Kidney (tissue), 14 donors: Measurements from ENCODE around the gene MAP3K13. TPM values are rescaled to one million over a fixed set of nuclear protein-coding genes. Genes with fewer than 3 reads are reported as not detected.

Source experiments
- DNase-seq, 5 donors: peaks; one replicate each; pipeline ENCODE4 v3.0.0-alpha.2; 2013 to 2020
- FAIRE-seq: peaks from 2 replicates; lab custom pipeline; 2012; peaks lifted over from hg19 to GRCh38; lab: Jason Lieb, UNC
- H3K27ac ChIP-seq, 2 donors: one replicate each; pipeline ENCODE4 v1.7.0; 2013; ENCODE audit warnings: low read depth in 2 of 2, low read length in 2 of 2, inconsistent platforms in 1 of 2
- H3K27me3 ChIP-seq: one replicate; pipeline ENCODE4 v1.7.1; 2013; ENCODE audit warnings: low read length, inconsistent platforms; ENCODE audit not compliant: control insufficient read depth, insufficient read depth
- H3K36me3 ChIP-seq, 3 donors: one replicate each; pipeline versions ENCODE4 v1.7.0 to v1.7.1; 2013; ENCODE audit warnings: low read length in 3 of 3, control low read depth in 1 of 3, inconsistent platforms in 1 of 3; ENCODE audit not compliant: insufficient read depth in 3 of 3, control insufficient read depth in 2 of 3
- H3K4me1 ChIP-seq, 3 donors: one replicate each; pipeline versions ENCODE4 v1.7.0 to v1.7.1; 2013; ENCODE audit warnings: low read length in 3 of 3, inconsistent platforms in 1 of 3, low read depth in 1 of 3; ENCODE audit not compliant: control insufficient read depth in 2 of 3, insufficient read depth in 2 of 3
- H3K4me3 ChIP-seq, 3 donors: one replicate each; pipeline versions ENCODE4 v1.7.0 to v1.8.1; 2013; ENCODE audit warnings: low read length in 3 of 3, control low read depth in 1 of 3, inconsistent platforms in 1 of 3
- H3K9ac ChIP-seq, 3 donors: one replicate each; pipeline versions ENCODE4 v1.7.0 to v1.7.1; 2013; ENCODE audit warnings: low read length in 3 of 3, control low read depth in 1 of 3, inconsistent platforms in 1 of 3
- H3K9me3 ChIP-seq, 3 donors: one replicate each; pipeline versions ENCODE4 v1.7.0 to v1.7.1; 2013; ENCODE audit warnings: low read length in 3 of 3, control low read depth in 1 of 3, inconsistent platforms in 1 of 3; ENCODE audit not compliant: control insufficient read depth in 2 of 3, insufficient read depth in 1 of 3
- intact Hi-C: fragments of 100-400 bp; cut with DNase I; formaldehyde crosslinking; loops from one replicate; pipeline ENCODE4 v1.11.1; 2022
- polyA plus RNA-seq: library from polyadenylated mRNA; stranded (reverse); fragments of 350-450 nt; fragmentation: Illumina TruSeq; extraction: RNeasy Lipid Tissue Mini Kit (QIAGEN cat#74804); gene quantifications from one replicate; pipeline ENCODE4 v1.2.3, GENCODE V29; 2014; ENCODE audit warnings: low read depth, low replicate concordance; ENCODE audit not compliant: insufficient read depth
- total RNA-seq: library from RNA; stranded (reverse); fragmentation: NEBNext Ultra II Directional; extraction: Animal tissue kit (Norgen Biotek cat#: 25700); gene quantifications from one replicate; pipeline ENCODE4 v1.2.1, GENCODE V29; 2021
- TF ChIP-seq, protein P1 (sequence below): IDR thresholded peaks from 3 replicates; pipeline ENCODE4 v1.5.1; 2012; ENCODE audit warnings: mild to moderate bottlenecking, moderate library complexity, borderline replicate concordance; ENCODE audit not compliant: insufficient read depth; ENCODE audit errors: extremely low read depth
- donor health status: control.
- donor health status: control.
- donor health status: control.
- donor health status: control.
- donor health status: control.
- donor health status: DM: yes; HTN: yes; CAD: no.
- donor health status: Normal renal cell carcinoma (clear cell type).

Gene MAP3K13
- total and polyA plus RNA-seq, 2 donors from 2014 or later: 33.0 to 44.1 TPM

DNA sequence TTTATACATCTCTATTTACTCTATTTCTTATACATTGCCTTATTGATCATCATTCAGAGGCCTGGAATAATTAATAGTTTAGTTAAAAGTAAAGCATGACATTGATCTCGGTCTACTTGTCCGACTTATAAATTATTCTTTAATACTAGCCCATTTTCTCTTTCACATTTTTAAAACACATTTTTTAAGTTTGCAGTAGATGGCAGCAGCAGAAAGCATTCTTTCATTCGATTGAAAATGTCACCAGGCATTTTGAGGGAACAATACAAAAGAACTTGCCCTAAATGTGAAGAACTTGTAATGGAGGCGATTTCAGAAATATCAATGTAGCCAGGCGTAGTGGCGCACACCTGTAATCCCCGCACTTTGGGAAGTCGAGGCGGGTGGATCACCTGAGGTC is 15.5 kb upstream of the MAP3K13 start:
- no peaks in the 10 kb centered on the region for H3K9me3 ChIP-seq
- no peaks in the 10 kb centered on the region for H3K27me3 ChIP-seq
- H3K36me3 ChIP-seq: no peaks in the 10 kb centered on the region
- DNase-seq (no peak), FAIRE-seq (no peak)
- TF ChIP-seq, protein P1, sequence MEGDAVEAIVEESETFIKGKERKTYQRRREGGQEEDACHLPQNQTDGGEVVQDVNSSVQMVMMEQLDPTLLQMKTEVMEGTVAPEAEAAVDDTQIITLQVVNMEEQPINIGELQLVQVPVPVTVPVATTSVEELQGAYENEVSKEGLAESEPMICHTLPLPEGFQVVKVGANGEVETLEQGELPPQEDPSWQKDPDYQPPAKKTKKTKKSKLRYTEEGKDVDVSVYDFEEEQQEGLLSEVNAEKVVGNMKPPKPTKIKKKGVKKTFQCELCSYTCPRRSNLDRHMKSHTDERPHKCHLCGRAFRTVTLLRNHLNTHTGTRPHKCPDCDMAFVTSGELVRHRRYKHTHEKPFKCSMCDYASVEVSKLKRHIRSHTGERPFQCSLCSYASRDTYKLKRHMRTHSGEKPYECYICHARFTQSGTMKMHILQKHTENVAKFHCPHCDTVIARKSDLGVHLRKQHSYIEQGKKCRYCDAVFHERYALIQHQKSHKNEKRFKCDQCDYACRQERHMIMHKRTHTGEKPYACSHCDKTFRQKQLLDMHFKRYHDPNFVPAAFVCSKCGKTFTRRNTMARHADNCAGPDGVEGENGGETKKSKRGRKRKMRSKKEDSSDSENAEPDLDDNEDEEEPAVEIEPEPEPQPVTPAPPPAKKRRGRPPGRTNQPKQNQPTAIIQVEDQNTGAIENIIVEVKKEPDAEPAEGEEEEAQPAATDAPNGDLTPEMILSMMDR: no peak
- H3K4me3 ChIP-seq: no peak overlapping the region
- H3K4me1 ChIP-seq: no peaks in the 10 kb centered on the region
- intact Hi-C loops: no loop called here
- H3K9ac ChIP-seq: no peak overlapping the region
- no peak overlapping the region for H3K27ac ChIP-seq

DNA sequence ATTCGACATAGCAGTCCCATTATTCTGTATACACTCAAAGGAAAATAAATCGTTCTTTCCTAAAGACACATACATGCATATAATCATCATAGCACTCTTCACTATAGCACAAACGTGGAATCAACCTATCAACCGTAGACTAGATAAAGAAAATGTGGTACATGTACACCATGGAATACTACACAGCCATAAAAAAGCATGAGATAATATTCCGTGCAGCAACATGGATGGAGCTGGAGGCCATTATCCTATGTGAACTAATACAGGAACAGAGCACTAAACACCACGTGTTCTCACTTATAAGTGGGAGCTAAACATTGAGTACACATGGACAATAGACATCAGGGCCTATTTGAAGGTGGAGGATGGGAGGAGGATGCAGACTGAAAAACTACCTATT is 12.1 kb upstream of the MAP3K13 start:
- Histone ChIP-seq H3K27ac (no peak overlapping the region), H3K27me3 (no peaks in the 10 kb centered on the region), H3K4me1 (no peaks in the 10 kb centered on the region), H3K9me3 (no peaks in the 10 kb centered on the region), H3K36me3 (no peaks in the 10 kb centered on the region), H3K9ac (no peak overlapping the region), H3K4me3 (no peak overlapping the region)
- intact Hi-C loops: no loop called here
- TF ChIP-seq, protein P1: no peak
- DNase-seq (no peak), FAIRE-seq (no peak)

DNA sequence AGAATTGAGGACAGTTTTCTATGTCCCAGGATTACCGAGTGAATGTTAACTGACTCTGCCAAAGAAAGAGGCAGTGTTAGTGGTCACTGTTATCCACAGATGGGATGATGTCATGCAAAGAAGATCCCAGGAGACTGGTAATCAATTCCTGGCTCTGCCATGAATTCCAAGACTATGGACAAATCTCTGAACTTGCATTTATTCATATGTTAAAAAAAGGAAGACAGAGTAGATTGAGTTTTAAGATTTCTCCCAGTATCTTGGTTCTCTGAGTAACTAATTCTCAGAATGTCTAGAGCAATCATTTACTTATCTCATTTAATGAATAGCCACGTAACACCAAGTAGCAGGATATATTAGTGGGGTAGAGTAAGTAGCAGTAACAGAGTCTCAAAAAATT is 11.5 kb upstream of the MAP3K13 start:
- DNase-seq (no peak), FAIRE-seq (no peak)
- no peaks in the 10 kb centered on the region for H3K36me3 ChIP-seq
- no peaks in the 10 kb centered on the region for H3K4me1 ChIP-seq
- no peak overlapping the region for H3K9ac ChIP-seq
- no peaks in the 10 kb centered on the region for H3K27me3 ChIP-seq
- intact Hi-C loops: no loop called here
- H3K9me3 ChIP-seq: no peaks in the 10 kb centered on the region
- no peak overlapping the region for H3K4me3 ChIP-seq
- TF ChIP-seq, protein P1: no peak
- H3K27ac ChIP-seq: no peak overlapping the region

DNA sequence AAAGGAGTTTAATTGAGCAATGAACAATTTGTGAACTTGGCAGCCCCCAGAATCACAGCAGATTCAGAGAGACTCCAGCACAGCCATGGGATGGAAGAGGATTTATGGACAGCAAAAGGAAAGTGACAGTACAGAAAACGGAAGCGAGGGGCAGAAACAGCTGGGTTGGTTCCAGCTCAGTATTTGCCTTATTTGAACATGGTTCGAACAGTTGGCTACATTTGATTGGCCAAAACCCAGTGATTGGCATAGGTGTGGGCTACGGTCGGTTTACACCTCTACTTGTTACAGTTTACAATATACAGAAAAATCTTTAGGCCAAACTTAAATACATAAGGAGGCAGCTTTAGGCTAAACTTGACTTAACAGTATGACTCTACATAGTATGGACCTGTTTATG is 9.7 kb upstream of the MAP3K13 start:
- FAIRE-seq: no peak
- Histone ChIP-seq H3K27me3 (no peaks in the 10 kb centered on the region), H3K27ac (no peak overlapping the region), H3K9ac (no peak overlapping the region), H3K4me1 (no peaks in the 10 kb centered on the region), H3K4me3 (no peak overlapping the region), H3K9me3 (no peaks in the 10 kb centered on the region), H3K36me3 (no peaks in the 10 kb centered on the region)
- no peak for DNase-seq
- intact Hi-C loops: no loop called here
- TF ChIP-seq, protein P1: no peak
